Glutamatergic neuron (in vitro differentiated cells): ENCODE data around the gene NRXN3. TPM values are rescaled to one million over a fixed set of nuclear protein-coding genes. Genes with fewer than 3 reads are reported as not detected.
"Not testable (repeated sequence)": the region's sequence is repeated elsewhere in the genome, so short reads cannot be mapped to it uniquely, and the experiment has no call there.

Source experiments
- DNase-seq: peaks from one replicate; pipeline ENCODE4 v3.0.0; 2022
- H3K27ac Mint-ChIP-seq: one replicate; pipeline ENCODE4 v1.8.0; 2020; ENCODE audit warnings: mild to moderate bottlenecking, mixed read lengths, inconsistent platforms; ENCODE audit not compliant: unreplicated experiment
- H3K27me3 Mint-ChIP-seq: one replicate; pipeline ENCODE4 v1.8.0; 2020; ENCODE audit warnings: mild to moderate bottlenecking, moderate library complexity, mixed read lengths, inconsistent platforms; ENCODE audit not compliant: unreplicated experiment
- H3K36me3 Mint-ChIP-seq: one replicate; pipeline ENCODE4 v1.8.0; 2020; ENCODE audit warnings: mild to moderate bottlenecking, mixed read lengths, inconsistent platforms; ENCODE audit not compliant: unreplicated experiment
- H3K4me1 Mint-ChIP-seq: one replicate; pipeline ENCODE4 v1.8.0; 2020; ENCODE audit warnings: mild to moderate bottlenecking, low read depth, mixed read lengths, inconsistent platforms; ENCODE audit not compliant: unreplicated experiment
- H3K4me3 Mint-ChIP-seq: one replicate; pipeline ENCODE4 v1.8.0; 2020; ENCODE audit warnings: mild to moderate bottlenecking, mixed read lengths, inconsistent platforms; ENCODE audit not compliant: unreplicated experiment
- H3K9me3 Mint-ChIP-seq: one replicate; pipeline ENCODE4 v1.8.0; 2020; ENCODE audit warnings: mild to moderate bottlenecking, moderate library complexity, mixed read lengths, inconsistent platforms; ENCODE audit not compliant: unreplicated experiment
- total RNA-seq: library from RNA; stranded (reverse); fragmentation: NEBNext Ultra II Directional; extraction: Animal tissue kit (Norgen Biotek cat#: 25700); gene quantifications from one replicate; pipeline ENCODE4 v1.2.1, GENCODE V29; 2021; ENCODE audit not compliant: unreplicated experiment
- TF ChIP-seq, protein P1 (sequence below): fragments of 200-600 bp; sonication (generic); IDR thresholded peaks from one replicate; pipeline ENCODE4 v1.5.0; 2021; ENCODE audit not compliant: partially characterized antibody, unreplicated experiment

The NRXN3 gene
- total RNA-seq, 1 donor from 2014 or later: 1.2 TPM

DNA sequence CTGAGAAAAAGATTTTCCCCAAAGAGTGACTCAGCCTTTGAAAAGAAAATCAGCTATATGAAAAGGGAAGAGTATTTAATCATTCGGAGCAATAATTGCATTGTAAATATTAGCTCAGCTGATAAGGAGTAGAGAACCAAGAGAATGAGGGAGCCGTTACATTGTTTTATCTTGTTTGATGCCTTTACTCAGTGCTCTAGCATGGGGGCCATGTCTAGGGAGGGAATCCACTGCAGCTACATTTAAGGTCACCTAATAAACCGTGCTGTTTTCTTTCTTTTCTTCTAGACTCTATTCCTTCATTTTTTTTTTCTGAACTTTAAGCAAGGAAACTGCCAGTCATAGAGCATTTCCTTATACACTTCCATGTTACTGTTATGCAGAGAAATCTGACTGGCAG is 1594.2 kb downstream of the NRXN3 start:
- Mint-ChIP-seq H3K4me1 (no peaks in the 10 kb centered on the region), H3K4me3 (no peak overlapping the region), H3K36me3 (no peaks in the 10 kb centered on the region), H3K9me3 (no peaks in the 10 kb centered on the region), H3K27ac (no peak overlapping the region), H3K27me3 (no peaks in the 10 kb centered on the region)
- no peak for DNase-seq
- TF ChIP-seq, protein P1, sequence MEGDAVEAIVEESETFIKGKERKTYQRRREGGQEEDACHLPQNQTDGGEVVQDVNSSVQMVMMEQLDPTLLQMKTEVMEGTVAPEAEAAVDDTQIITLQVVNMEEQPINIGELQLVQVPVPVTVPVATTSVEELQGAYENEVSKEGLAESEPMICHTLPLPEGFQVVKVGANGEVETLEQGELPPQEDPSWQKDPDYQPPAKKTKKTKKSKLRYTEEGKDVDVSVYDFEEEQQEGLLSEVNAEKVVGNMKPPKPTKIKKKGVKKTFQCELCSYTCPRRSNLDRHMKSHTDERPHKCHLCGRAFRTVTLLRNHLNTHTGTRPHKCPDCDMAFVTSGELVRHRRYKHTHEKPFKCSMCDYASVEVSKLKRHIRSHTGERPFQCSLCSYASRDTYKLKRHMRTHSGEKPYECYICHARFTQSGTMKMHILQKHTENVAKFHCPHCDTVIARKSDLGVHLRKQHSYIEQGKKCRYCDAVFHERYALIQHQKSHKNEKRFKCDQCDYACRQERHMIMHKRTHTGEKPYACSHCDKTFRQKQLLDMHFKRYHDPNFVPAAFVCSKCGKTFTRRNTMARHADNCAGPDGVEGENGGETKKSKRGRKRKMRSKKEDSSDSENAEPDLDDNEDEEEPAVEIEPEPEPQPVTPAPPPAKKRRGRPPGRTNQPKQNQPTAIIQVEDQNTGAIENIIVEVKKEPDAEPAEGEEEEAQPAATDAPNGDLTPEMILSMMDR: no peak

DNA sequence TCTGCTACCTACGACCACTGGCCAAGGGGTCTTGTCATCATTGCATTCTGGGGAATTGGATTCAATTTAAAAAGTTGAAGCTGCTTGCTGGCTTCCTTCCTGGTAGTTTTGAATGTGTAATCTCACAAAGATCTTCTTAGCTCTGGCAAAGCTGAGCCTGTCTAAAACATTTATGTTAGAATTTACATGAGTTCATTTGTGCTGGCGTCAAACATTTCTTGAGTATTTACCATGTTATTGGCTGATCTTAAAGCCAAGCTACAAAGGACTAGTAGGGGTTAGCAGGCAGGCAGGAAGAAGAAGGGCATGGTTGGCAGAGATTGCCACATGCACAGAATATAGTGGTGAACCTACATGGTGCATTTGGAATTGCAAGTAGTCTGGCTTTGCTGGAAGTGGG is 1596.3 kb downstream of the NRXN3 start:
- Mint-ChIP-seq H3K9me3 (peaks cover 2% of the 10 kb centered on the region), H3K4me1 (no peaks in the 10 kb centered on the region), H3K4me3 (no peak overlapping the region), H3K36me3 (no peaks in the 10 kb centered on the region), H3K27ac (no peak overlapping the region), H3K27me3 (no peaks in the 10 kb centered on the region)
- no peak for DNase-seq
- TF ChIP-seq, protein P1: no peak

DNA sequence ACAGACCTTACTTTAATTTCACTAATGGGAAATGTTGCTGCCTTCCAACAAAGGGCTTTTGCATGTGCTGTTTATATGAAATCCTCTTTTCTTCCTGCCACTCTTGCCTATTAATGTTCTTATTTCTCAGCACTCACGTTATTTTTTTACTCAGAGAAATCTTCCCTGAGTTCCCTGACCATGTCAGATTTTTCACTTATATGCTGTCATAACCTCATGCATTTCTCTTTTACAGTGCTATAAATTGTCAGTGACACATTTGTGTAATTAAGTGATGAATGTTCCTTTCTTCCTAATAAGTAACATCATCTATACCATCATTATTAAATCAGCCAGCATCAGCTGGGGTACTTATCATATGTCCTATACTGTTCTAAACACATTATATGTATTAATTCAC is 1597.1 kb downstream of the NRXN3 start:
- Mint-ChIP-seq H3K9me3 (peaks cover 2% of the 10 kb centered on the region), H3K36me3 (no peaks in the 10 kb centered on the region), H3K4me1 (no peaks in the 10 kb centered on the region), H3K27ac (no peak overlapping the region), H3K27me3 (no peaks in the 10 kb centered on the region), H3K4me3 (no peak overlapping the region)
- no peak for DNase-seq
- TF ChIP-seq, protein P1: no peak

DNA sequence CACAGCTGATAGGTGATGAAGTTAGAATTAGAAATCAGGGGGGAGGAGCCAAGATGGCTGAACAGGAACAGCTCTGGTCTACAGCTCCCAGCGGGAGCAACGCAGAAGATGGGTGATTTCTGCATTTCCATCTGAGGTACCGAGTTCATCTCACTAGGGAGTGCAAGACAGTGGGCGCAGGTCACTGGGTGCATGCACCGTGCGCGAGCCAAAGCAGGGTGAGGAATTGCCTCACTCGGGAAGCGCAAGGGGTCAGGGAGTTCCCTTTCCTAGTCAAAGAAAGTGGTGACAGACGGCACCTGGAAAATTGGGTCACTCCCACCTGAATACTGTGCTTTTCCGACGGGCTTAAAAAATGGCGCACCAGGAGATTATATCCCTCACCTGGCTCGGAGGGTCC is 1597.5 kb downstream of the NRXN3 start:
- not testable (repeated sequence) for H3K36me3 Mint-ChIP-seq, H3K9me3 Mint-ChIP-seq, H3K27me3 Mint-ChIP-seq, H3K4me3 Mint-ChIP-seq, H3K27ac Mint-ChIP-seq, H3K4me1 Mint-ChIP-seq, DNase-seq

DNA sequence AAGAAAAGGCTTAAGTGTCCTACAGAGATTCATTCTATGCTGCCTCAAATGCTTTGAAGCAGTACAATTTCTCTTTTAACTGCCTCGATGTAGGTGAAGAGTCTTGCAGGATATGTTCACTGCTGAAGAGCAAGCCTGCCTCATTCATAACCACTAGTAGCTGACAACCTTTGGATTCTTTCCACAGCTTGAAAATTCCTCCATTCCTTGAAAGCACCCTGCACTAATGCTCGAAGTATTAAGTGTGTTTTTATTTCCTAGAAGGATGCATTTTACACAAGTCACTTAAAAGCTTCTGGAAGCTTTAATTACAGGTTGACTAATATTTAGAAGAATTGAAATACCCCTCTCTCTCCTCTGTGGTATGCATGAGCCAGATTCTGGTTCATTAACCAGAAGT is 1611.7 kb downstream of the NRXN3 start:
- Mint-ChIP-seq H3K36me3 (no peaks in the 10 kb centered on the region), H3K4me1 (no peaks in the 10 kb centered on the region), H3K4me3 (no peak overlapping the region), H3K27ac (no peak overlapping the region), H3K9me3 (no peaks in the 10 kb centered on the region), H3K27me3 (peaks cover 5% of the 10 kb centered on the region)
- TF ChIP-seq, protein P1: no peak
- DNase-seq: no peak

DNA sequence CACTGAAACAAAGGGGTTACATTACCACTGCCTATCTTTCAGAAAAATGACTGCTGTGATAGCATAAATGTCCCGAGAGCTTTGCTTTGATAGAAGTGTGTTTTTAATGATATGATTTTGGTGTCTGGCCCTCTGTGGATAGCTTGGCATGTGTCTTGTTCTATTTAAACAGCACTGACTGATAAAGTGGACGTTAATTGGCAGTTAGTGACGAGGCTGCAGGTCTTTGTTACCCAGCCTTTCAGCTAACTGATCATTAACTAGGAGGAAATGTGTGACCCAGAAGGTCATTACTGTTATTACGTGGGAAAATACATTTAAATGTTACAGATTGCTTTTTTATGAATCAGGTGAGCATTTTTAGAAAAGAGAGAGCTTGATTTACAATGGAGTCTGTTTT is 1612.9 kb downstream of the NRXN3 start:
- H3K27ac Mint-ChIP-seq: no peak overlapping the region
- TF ChIP-seq, protein P1: no peak
- no peaks in the 10 kb centered on the region for H3K9me3 Mint-ChIP-seq
- H3K4me3 Mint-ChIP-seq: no peak overlapping the region
- peaks cover 5% of the 10 kb centered on the region for H3K27me3 Mint-ChIP-seq
- no peaks in the 10 kb centered on the region for H3K36me3 Mint-ChIP-seq
- DNase-seq: no peak
- H3K4me1 Mint-ChIP-seq: no peaks in the 10 kb centered on the region
